ENCODE results near the gene KCTD5.
"Not testable (repeated sequence)": the region's sequence is repeated elsewhere in the genome, so short reads cannot be mapped to it uniquely, and the experiment has no call there.

The KCTD5 gene

GRCh38 chr16:2682209-2683021 lies at the start of gene KCTD5:
Gene KCTD5 (plus strand): TSS chr16:2682523. CDS start chr16:2682549, 26 bp downstream.
- Mint-ChIP-seq H3K27me3 (ENCODE audit: low read depth) (no peaks in the 10 kb centered on the region), H3K4me3 (peak within 1 kb of the TSS; percentile 100), H3K27ac (peak within 1 kb of the TSS; percentile 97), H3K4me1 (ENCODE audit: low read depth) (peaks cover 18% of the 10 kb centered on the region), H3K36me3 (ENCODE audit: low read depth) (peaks cover 11% of the 10 kb centered on the region), H3K9me3 (no peaks in the 10 kb centered on the region)
- peak; percentile 97 for DNase-seq (ENCODE audit: low spot score)

- H3K27me3 Mint-ChIP-seq (ENCODE audit: low read depth); H3K4me3 Mint-ChIP-seq; H3K27ac Mint-ChIP-seq; H3K4me1 Mint-ChIP-seq (ENCODE audit: low read depth); H3K36me3 Mint-ChIP-seq (ENCODE audit: low read depth); H3K9me3 Mint-ChIP-seq: not testable (repeated sequence)
- peak; percentile 25 for DNase-seq (ENCODE audit: low spot score)
Measured at GRCh38 chr16:2639071-2639721, 43.1 kb upstream of the KCTD5 start.

- not testable (repeated sequence) for DNase-seq (ENCODE audit: low spot score); H3K4me3 Mint-ChIP-seq; H3K4me1 Mint-ChIP-seq (ENCODE audit: low read depth); H3K27me3 Mint-ChIP-seq (ENCODE audit: low read depth); H3K27ac Mint-ChIP-seq; H3K9me3 Mint-ChIP-seq; H3K36me3 Mint-ChIP-seq (ENCODE audit: low read depth)
Measured at GRCh38 chr16:2639722-2640072, 42.6 kb upstream of the KCTD5 start.

GRCh38 chr16:2642561-2642960 lies 39.8 kb upstream of the KCTD5 start:
- not testable (repeated sequence) for H3K9me3 Mint-ChIP-seq; H3K36me3 Mint-ChIP-seq (ENCODE audit: low read depth); DNase-seq (ENCODE audit: low spot score); H3K4me3 Mint-ChIP-seq; H3K27ac Mint-ChIP-seq; H3K4me1 Mint-ChIP-seq (ENCODE audit: low read depth); H3K27me3 Mint-ChIP-seq (ENCODE audit: low read depth)

GRCh38 chr16:2644754-2645453 lies 37.4 kb upstream of the KCTD5 start:
- H3K27ac Mint-ChIP-seq; H3K9me3 Mint-ChIP-seq; H3K27me3 Mint-ChIP-seq (ENCODE audit: low read depth); H3K36me3 Mint-ChIP-seq (ENCODE audit: low read depth); H3K4me3 Mint-ChIP-seq; DNase-seq (ENCODE audit: low spot score); H3K4me1 Mint-ChIP-seq (ENCODE audit: low read depth): not testable (repeated sequence)

- H3K27ac Mint-ChIP-seq; H3K36me3 Mint-ChIP-seq (ENCODE audit: low read depth); H3K27me3 Mint-ChIP-seq (ENCODE audit: low read depth); H3K4me3 Mint-ChIP-seq; DNase-seq (ENCODE audit: low spot score); H3K4me1 Mint-ChIP-seq (ENCODE audit: low read depth); H3K9me3 Mint-ChIP-seq: not testable (repeated sequence)
Measured at GRCh38 chr16:2651268-2651871, 31.0 kb upstream of the KCTD5 start.

GRCh38 chr16:2653915-2654314 lies 28.4 kb upstream of the KCTD5 start:
- H3K9me3 Mint-ChIP-seq; H3K4me1 Mint-ChIP-seq (ENCODE audit: low read depth); H3K36me3 Mint-ChIP-seq (ENCODE audit: low read depth); H3K27me3 Mint-ChIP-seq (ENCODE audit: low read depth); H3K4me3 Mint-ChIP-seq; DNase-seq (ENCODE audit: low spot score); H3K27ac Mint-ChIP-seq: not testable (repeated sequence)

GRCh38 chr16:2654949-2655348 lies 27.4 kb upstream of the KCTD5 start:
- not testable (repeated sequence) for H3K4me3 Mint-ChIP-seq; H3K27ac Mint-ChIP-seq; H3K9me3 Mint-ChIP-seq; H3K36me3 Mint-ChIP-seq (ENCODE audit: low read depth); H3K27me3 Mint-ChIP-seq (ENCODE audit: low read depth); DNase-seq (ENCODE audit: low spot score); H3K4me1 Mint-ChIP-seq (ENCODE audit: low read depth)

GRCh38 chr16:2656985-2657384 lies 25.3 kb upstream of the KCTD5 start:
- no peak for DNase-seq (ENCODE audit: low spot score)
- H3K27ac Mint-ChIP-seq, result no peak overlapping the region
- peaks cover 4% of the 10 kb centered on the region for H3K4me1 Mint-ChIP-seq (ENCODE audit: low read depth)
- H3K36me3 Mint-ChIP-seq (ENCODE audit: low read depth), result peaks cover under 1% of the 10 kb centered on the region
- no peak overlapping the region for H3K4me3 Mint-ChIP-seq
- peaks cover 5% of the 10 kb centered on the region for H3K27me3 Mint-ChIP-seq (ENCODE audit: low read depth)
- no peaks in the 10 kb centered on the region for H3K9me3 Mint-ChIP-seq

GRCh38 chr16:2657803-2658202 lies 24.5 kb upstream of the KCTD5 start:
- H3K27me3 Mint-ChIP-seq (ENCODE audit: low read depth); H3K9me3 Mint-ChIP-seq; DNase-seq (ENCODE audit: low spot score); H3K36me3 Mint-ChIP-seq (ENCODE audit: low read depth); H3K27ac Mint-ChIP-seq; H3K4me3 Mint-ChIP-seq; H3K4me1 Mint-ChIP-seq (ENCODE audit: low read depth): not testable (repeated sequence)

- H3K4me3 Mint-ChIP-seq; H3K27ac Mint-ChIP-seq; H3K27me3 Mint-ChIP-seq (ENCODE audit: low read depth); H3K9me3 Mint-ChIP-seq; DNase-seq (ENCODE audit: low spot score): not testable (repeated sequence)
- Mint-ChIP-seq H3K36me3 (ENCODE audit: low read depth) (peaks cover 10% of the 10 kb centered on the region), H3K4me1 (ENCODE audit: low read depth) (peaks cover 21% of the 10 kb centered on the region)
Measured at GRCh38 chr16:2659560-2659959, 22.8 kb upstream of the KCTD5 start.

- H3K4me1 Mint-ChIP-seq (ENCODE audit: low read depth), result peaks cover 23% of the 10 kb centered on the region
- not testable (repeated sequence) for H3K4me3 Mint-ChIP-seq; H3K27me3 Mint-ChIP-seq (ENCODE audit: low read depth); DNase-seq (ENCODE audit: low spot score); H3K9me3 Mint-ChIP-seq
- H3K27ac Mint-ChIP-seq, result peak overlapping the region; percentile 32
- peaks cover 13% of the 10 kb centered on the region for H3K36me3 Mint-ChIP-seq (ENCODE audit: low read depth)
Measured at GRCh38 chr16:2660014-2660662, 22.2 kb upstream of the KCTD5 start.

GRCh38 chr16:2660755-2661373 lies 21.5 kb upstream of the KCTD5 start:
- not testable (repeated sequence) for H3K9me3 Mint-ChIP-seq; H3K27me3 Mint-ChIP-seq (ENCODE audit: low read depth); H3K27ac Mint-ChIP-seq; DNase-seq (ENCODE audit: low spot score); H3K4me3 Mint-ChIP-seq
- Mint-ChIP-seq H3K36me3 (ENCODE audit: low read depth) (peaks cover 13% of the 10 kb centered on the region), H3K4me1 (ENCODE audit: low read depth) (peaks cover 23% of the 10 kb centered on the region)

Data from T-helper 2 cell treated with Interferon-gamma antibody and Interleukin-4, amounts not matched to agents 5 μg/mL and 100 μg/mL, for 36 hours (primary cell).